Retina (tissue), 1 donor: ENCODE results near the gene ADCY9.
A peak's percentile ranks its signal among the peaks of the same experiment; 100 is the strongest.
"Not testable (repeated sequence)": the region's sequence is repeated elsewhere in the genome, so short reads cannot be mapped to it uniquely, and the experiment has no call there.

Experiments
- DNase-seq: peaks from one replicate; pipeline ENCODE4 v3.0.0-alpha.2; 2016

The ADCY9 gene

GRCh38 chr16:3966681-3967080, 149.6 kb downstream of the ADCY9 start:
- no peak for DNase-seq

DNA sequence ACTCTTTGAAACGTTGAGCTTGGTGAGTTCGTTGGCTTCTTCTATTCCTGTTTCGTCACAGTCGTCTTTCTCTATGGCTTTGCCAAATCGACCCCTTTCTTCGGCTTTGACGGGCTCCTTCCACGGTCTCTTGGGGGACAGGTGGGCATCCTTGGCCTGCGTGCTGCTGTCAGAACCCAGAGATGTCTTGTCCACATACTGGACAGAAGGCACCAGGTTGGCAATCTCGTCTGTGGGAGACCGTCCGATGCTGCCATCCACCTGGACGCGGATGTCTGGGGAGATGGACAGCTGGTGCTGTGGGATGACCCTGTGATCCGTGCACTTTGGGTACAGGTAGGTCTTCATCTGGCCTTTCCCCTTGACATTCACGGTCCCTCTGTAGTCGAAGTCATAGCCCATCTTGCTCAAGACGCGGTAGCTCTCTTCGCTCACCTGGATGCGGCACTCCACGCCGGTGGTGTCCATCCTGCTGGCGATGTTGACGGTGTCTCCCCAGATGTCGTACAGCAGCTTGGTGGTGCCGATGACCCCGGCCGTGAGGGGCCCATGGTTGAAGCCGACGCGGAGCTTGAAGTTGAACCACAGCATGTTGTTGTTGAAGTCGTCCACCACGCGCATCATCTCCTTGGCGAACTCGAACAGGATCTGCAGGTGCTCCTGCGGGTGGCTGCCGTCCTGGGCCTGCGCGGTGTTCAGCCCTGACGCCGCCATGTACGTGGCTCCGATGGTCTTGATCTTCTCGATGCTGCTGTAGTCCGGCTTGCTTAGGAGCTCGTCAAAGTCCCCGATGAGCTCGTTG, 150.3 kb downstream of the ADCY9 start:
- DNase-seq, result no peak

GRCh38 chr16:3965306-3965705, 150.9 kb downstream of the ADCY9 start:
- no peak for DNase-seq

DNA sequence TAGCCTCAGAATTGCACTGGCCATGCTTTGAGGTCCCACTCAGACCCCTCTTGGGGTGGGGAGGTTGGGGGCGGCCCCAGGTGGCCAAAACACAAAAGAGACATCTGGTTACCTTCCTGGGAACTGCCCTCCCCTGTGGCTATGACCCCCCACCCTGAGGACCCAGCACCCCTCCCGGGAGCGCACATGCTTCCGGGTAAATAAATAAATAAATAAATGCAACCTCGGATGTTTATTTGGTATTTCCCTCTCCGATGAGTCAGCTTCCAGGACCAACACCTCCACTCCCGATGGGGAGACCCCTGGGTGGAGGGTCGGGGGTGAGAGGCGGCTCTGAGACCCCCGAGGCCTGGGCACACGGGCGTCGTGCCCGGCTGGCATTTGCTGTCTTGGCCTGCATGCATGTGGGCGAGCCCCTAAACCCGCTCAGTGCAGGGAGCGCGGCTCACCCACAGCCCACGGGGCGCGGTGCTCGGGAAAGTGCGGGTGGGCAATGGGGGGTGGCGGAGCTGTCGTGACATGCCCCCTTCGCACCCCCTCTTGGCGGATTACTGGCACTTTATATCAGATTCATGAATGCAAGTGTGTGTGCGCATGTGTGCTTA, 151.5 kb downstream of the ADCY9 start:
- DNase-seq, result no peak

DNA sequence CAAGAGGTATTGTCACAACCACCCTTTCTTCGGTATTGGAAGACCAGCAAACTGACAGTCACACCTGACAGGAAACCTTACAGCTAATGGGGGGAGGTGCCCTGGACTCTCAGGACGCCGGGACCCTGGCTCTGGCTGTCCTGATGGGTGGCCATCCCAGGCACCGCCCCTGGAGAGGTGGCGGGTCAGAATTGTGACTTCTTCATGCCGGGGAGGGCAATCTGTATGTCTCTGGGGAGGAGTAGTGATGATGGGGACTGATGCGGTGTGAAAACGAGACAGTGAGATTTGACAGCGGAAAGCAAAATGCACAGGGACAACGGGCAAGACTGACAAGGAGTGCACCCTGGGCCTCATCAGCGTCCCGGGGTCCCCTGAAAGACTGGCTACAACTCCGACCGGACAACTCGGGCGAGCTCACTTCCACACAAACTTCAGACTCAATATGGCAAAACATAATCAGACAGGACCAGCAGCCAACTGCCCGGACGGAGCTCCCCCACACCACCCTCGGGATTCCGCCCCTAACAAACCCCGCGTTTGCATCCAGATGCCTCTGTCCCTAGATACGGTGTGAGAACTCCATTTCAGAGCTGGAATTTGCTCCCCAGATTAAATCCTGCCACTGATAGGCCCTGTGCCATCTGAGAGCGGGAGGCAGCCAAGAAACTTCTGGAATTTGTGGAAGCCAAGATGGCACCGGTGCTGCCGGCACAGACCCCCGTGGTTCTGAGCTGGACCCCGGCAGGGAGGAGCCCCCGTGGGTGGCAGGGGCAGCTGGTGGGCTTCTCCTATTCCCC, 152.2 kb downstream of the ADCY9 start:
- no peak for DNase-seq

DNA sequence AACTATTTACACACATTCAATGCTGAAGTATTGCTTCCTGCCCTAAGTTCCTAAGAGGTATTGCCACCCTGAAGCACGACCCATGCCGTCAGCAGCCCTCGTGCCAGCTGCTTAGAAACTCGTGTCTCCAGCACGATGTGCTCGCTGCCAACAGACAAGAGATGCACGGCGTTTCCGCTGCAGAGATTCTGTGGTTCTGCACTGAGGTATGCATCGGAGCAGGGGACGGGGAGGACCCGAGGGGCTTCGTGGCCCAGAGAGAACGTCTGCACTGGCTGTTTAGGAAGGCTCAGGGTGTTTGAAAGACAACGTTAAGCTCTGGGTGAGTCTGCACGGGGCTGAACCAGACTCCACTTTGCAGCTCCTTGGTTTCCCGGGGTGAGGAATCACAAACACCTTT, 153.0 kb downstream of the ADCY9 start:
- DNase-seq, result no peak

- DNase-seq, result no peak
Observed at GRCh38 chr16:3961449-3961849, 154.8 kb downstream of the ADCY9 start.

DNA sequence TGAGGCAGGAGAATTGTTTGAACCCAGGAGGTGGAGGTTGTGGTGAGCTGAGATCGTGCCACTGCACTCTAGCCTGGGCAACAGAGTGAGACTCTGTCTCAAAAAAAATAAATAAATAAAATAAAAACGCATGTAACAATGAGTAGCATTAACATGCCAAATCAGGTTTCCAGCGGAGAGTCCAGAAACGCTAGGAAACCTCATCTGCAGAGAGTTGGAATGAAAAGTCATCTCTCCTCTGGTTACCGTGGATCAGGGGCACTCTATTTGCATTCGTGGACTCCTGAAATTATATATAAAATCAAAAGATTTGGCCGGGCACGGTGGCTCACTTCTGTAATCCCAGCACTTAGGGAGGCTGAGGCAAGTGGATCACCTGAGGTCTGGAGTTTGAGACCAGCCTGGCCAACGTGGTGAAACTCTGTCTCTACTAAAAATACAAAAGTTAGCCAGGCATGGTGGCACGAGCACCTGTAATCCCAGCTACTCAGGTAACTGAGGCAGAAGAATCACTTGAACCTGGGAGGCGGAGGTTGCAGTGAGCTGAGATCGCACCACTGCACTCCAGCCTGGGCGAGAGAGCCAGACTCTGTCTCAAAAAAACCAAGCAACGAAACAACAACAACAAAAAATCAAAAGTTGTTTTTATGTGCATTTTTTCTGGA, 156.2 kb downstream of the ADCY9 start:
- not testable (repeated sequence) for DNase-seq

DNA sequence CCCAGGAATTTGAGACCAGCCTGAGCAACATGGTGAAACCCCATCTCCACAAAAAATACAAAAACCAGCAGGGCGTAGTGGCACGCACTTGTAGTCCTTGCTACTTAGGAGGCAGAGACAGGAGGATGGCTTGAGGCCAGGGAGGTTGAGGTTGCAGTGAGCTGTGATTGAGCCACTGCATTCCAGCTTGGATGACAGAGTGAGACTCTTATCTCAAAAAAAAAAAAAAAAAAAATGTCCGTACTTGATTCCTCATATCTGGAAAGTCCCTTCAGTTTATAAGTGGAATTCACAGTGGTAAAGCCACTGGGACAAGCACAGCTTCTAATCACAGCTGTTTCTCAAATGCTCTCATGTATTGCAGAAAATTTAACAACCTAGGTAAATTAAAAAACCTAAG, 157.1 kb downstream of the ADCY9 start:
- no peak for DNase-seq

DNA sequence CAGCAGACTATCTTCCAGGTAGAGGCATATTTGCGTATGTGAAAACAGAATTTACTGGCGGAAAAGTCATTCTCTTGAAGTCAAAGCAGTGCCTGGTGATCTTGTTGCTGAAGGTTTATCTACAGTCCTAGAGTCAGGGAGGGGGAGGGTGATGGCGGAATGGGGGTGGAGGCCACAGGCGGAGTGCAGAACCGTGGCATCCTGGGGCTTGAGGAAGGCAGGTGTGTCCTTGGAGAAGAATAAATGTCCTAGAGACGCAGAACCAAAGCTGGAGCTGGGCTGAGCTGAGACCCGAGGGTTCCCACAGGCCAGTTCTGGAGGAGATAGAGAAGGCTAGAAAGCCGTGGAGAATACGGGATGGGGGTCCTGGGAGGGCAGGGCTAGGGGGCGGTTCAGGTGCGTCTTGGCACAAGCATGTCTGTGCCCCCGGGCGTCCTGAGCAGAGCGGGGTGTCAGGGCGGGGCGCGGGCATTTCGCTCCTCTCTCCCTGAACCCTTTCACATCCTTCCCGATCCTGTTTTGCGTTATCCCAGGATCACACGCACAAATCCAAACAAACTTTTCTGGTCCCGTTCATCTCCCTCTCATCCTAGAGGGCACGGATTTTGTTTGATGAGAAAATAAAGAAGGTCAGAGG, 158.8 kb downstream of the ADCY9 start:
- DNase-seq, result no peak

GRCh38 chr16:3954411-3954921, 161.8 kb downstream of the ADCY9 start:
- DNase-seq, result peak; percentile 58

DNA sequence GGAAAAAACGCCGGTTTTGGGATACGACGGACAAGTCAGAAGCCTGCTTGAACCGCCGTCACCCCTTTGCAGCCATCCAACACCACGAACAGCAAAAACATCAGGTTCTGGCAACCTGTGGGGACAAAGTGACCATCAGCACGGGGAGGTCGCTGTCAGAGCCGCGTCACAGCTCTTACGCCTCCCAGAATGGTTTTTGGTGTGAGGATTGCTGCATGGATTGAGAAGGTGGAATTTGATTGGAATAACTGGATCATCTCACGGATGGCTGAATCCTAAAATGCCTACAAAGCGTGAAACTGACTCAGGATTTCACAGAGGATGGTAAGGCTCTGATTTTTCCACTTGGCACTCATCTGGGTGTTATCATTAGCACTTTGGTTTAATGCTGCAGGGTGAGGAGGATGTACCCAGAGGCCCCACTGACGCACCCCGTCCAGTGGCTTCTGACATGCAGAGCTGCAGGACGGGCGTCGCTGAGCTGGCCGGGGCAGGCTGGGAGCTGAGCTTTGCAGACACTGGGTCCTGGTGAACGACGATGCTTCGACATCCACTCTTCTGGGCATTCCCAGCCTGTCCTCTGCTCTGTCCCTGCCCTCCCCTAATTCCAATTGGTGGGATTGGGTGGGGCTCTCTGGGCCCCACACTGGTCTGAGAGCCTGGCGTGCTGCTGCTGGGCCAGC, 162.4 kb downstream of the ADCY9 start:
- peak; percentile 71 for DNase-seq

GRCh38 chr16:3952737-3953131, 163.5 kb downstream of the ADCY9 start:
- no peak for DNase-seq

- DNase-seq, result no peak
Observed at GRCh38 chr16:3951861-3952736, 164.1 kb downstream of the ADCY9 start.

GRCh38 chr16:3951380-3951779, 164.9 kb downstream of the ADCY9 start:
- DNase-seq, result not testable (repeated sequence)

DNA sequence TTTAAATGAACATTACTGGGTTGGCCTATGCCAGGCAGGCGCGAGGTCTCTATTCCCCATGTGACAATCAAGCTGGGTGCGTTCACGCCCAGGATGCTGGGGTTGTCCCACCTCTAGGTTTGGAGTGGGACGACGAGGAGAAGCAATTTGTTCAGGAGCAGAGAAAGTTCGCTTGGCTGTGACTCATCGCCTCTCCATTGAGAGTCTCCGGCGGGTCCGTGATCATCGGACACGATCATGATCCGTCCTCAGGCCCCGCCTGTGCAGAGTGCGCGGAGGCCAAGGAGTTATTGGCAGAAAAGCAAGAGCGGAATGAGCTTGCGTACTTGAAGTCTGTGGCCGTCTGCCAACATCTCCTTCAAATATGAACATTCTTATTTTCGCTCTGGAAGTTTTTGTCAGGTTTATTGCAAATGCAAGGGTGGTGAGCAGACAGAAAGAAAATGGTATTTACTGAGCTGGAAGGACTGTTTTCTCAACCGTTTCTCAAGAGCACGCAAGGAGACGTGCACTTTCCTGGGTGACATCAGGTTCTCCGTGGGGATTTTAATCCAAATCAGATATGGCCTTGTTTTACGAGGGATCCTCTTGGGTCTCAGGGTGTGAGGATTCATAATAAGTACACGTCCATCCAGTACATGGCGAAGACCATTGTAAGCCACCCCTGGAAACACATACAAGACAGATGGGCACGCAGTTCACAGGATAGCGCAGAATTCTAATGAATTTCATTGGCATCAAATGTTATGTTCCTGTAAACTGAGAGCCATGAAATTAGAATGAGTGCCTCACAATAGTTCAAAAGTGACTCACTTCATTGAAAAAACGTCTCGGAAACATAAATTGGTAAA, 165.7 kb downstream of the ADCY9 start:
- no peak for DNase-seq

DNA sequence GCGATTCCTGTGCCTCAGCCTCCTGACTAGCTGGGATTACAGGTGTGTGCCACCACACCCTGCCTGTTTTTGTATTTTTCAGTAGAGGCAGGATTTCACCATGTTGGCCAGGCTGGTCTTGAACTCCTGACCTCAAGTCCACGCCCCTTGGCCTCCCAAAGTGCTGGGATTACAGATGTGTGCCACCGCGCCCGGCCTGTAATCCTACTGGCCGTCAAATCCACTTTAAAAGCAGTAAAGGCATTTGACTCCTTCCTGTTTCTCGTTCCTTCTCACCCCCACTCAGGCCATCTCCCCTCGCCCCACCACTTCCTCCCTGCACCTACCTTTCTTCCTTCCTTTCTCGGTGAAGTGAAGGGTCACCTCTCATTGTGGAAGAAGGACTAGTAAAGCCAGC, 166.3 kb downstream of the ADCY9 start:
- no peak for DNase-seq

GRCh38 chr16:3949287-3949686, 167.0 kb downstream of the ADCY9 start:
- DNase-seq, result peak; percentile 56

GRCh38 chr16:3948378-3948995, 167.8 kb downstream of the ADCY9 start:
- DNase-seq, result no peak
